Smooth muscle cell (in vitro differentiated cells): ENCODE results near the gene IMMP2L. TPM values are rescaled to one million over a fixed set of nuclear protein-coding genes. Genes with fewer than 3 reads are reported as not detected.
"Not testable (repeated sequence)": the region's sequence is repeated elsewhere in the genome, so short reads cannot be mapped to it uniquely, and the experiment has no call there.

Experiments used
- DNase-seq: peaks from one replicate; lab custom pipeline; 2025; ENCODE audit not compliant: unreplicated experiment; lab: John Stamatoyannopoulos, UW
- H2AFZ ChIP-seq: fragments of 200-600 bp; sonication (generic); 2 replicates; pipeline ENCODE4 v1.6.0; 2016; ENCODE audit warnings: antibody characterized with exemption, low read depth, mild to moderate bottlenecking
- H3F3A ChIP-seq: fragments of 200-600 bp; sonication (generic); 2 replicates; pipeline ENCODE4 v1.6.0; 2017; ENCODE audit warnings: antibody characterized with exemption, low read depth
- H3K27ac ChIP-seq: fragments of 200-600 bp; sonication (generic); 2 replicates; pipeline ENCODE4 v1.5.1; 2016; ENCODE audit warnings: low read depth, mild to moderate bottlenecking
- H3K27me3 ChIP-seq: fragments of 200-600 bp; sonication (generic); 2 replicates; pipeline ENCODE4 v1.6.1; 2016; ENCODE audit warnings: low read depth, mild to moderate bottlenecking
- H3K36me3 ChIP-seq: fragments of 200-600 bp; sonication (generic); 2 replicates; pipeline ENCODE4 v1.5.1; 2016; ENCODE audit warnings: low read depth
- H3K4me1 ChIP-seq: fragments of 200-600 bp; sonication (generic); 2 replicates; pipeline ENCODE4 v1.5.1; 2016; ENCODE audit warnings: low read depth
- H3K4me2 ChIP-seq: fragments of 200-600 bp; sonication (generic); 2 replicates; pipeline ENCODE4 v1.6.0; 2016; ENCODE audit warnings: mild to moderate bottlenecking
- H3K4me3 ChIP-seq: fragments of 200-600 bp; sonication (generic); 2 replicates; pipeline ENCODE4 v1.5.1; 2016; ENCODE audit warnings: mild to moderate bottlenecking
- H3K79me2 ChIP-seq: fragments of 200-600 bp; sonication (generic); 2 replicates; pipeline ENCODE4 v1.6.0; 2016; ENCODE audit warnings: low read depth, mild to moderate bottlenecking
- H3K9ac ChIP-seq: fragments of 200-600 bp; sonication (generic); 2 replicates; pipeline ENCODE4 v1.6.0; 2016; ENCODE audit warnings: low read depth
- H3K9me3 ChIP-seq: fragments of 200-600 bp; sonication (generic); replicated peaks from 2 replicates; pipeline ENCODE4 v1.5.1; 2016; ENCODE audit warnings: low read depth
- H4K20me1 ChIP-seq: fragments of 200-600 bp; sonication (generic); 2 replicates; pipeline ENCODE4 v1.6.0; 2016; ENCODE audit warnings: low read depth
- WGBS: methylation state at CpG from one replicate; pipeline ENCODE4 v1.1.7; 2016; ENCODE audit warnings: low lambda C conversion rate; 5-methylcytosine and 5-hydroxymethylcytosine counted together
- polyA plus RNA-seq: library from polyadenylated mRNA; unstranded; fragments of >200 nt; fragmentation: Nextera tagmentation; extraction: Ambion mirVana; gene quantifications from 2 replicates; pipeline ENCODE4 v1.2.1, GENCODE V29; 2016
- total RNA-seq: library from RNA; depleted of rRNA; stranded (reverse); fragments of >200 nt; gene quantifications from 2 replicates; pipeline ENCODE4 v1.2.3, GENCODE V29; 2014
- TF ChIP-seq, protein P1 (sequence below): fragments of 200-600 bp; sonication (generic); IDR thresholded peaks from 2 replicates; pipeline ENCODE4 v1.5.1; 2017; ENCODE audit warnings: borderline replicate concordance, mild to moderate bottlenecking, antibody characterized with exemption; ENCODE audit not compliant: insufficient read depth, poor library complexity, severe bottlenecking

IMMP2L gene
- total and polyA plus RNA-seq, 2 experiments from 2014 or later: 10.9 to 11.1 TPM

DNA sequence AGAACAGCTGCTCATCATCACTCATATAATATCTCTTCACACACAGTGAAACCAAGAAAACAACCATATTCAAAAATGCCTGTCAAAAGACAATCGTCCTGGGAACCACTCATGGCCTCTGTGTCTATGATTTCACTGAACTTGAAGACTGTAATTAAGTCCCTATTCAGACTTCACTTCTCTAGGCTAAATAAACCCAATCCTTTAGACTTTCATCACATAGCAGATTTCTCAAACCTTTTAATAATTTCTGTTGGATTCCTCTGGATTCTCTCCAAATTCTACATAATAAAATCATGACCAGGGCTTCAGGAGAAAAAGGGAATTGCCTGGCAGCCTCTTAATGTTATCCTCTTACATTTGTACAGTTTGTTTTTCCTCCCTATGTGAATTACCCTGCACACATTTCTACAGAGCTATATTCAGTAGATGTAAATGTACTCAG is 270.2 kb downstream of the IMMP2L start:
- H3K9me3 ChIP-seq: no peaks in the 10 kb centered on the region

DNA sequence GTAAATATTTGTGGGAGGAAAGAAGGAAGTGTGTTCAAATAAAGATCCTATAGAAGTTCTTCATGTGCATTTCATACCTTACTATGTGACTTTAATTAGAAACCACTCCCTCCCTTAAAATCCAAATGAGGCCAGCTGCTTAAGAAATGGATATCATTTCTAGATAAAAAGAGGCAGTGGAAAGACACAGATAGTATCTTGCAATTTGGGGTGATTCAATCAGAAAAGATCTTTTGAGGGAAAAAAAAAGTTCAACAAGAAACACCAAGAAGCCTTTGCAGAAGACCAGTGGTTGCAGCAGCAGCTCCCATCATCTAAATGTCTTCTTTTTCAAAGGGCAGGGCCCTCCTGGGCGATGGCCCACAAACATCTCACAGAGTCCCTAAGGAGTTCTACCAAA is 271.3 kb downstream of the IMMP2L start:
- H3K4me3 ChIP-seq: no peak overlapping the region
- TF ChIP-seq, protein P1, sequence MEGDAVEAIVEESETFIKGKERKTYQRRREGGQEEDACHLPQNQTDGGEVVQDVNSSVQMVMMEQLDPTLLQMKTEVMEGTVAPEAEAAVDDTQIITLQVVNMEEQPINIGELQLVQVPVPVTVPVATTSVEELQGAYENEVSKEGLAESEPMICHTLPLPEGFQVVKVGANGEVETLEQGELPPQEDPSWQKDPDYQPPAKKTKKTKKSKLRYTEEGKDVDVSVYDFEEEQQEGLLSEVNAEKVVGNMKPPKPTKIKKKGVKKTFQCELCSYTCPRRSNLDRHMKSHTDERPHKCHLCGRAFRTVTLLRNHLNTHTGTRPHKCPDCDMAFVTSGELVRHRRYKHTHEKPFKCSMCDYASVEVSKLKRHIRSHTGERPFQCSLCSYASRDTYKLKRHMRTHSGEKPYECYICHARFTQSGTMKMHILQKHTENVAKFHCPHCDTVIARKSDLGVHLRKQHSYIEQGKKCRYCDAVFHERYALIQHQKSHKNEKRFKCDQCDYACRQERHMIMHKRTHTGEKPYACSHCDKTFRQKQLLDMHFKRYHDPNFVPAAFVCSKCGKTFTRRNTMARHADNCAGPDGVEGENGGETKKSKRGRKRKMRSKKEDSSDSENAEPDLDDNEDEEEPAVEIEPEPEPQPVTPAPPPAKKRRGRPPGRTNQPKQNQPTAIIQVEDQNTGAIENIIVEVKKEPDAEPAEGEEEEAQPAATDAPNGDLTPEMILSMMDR: no peak
- no peaks in the 10 kb centered on the region for H3K79me2 ChIP-seq
- H3K27me3 ChIP-seq: no peaks in the 10 kb centered on the region
- H2AFZ ChIP-seq: no peak overlapping the region
- H4K20me1 ChIP-seq: no peaks in the 10 kb centered on the region
- H3F3A ChIP-seq: no peaks in the 10 kb centered on the region
- H3K9ac ChIP-seq: no peak overlapping the region
- no peak overlapping the region for H3K4me2 ChIP-seq
- no peak overlapping the region for H3K27ac ChIP-seq
- DNase-seq: no peak
- H3K36me3 ChIP-seq: no peaks in the 10 kb centered on the region
- H3K9me3 ChIP-seq: no peaks in the 10 kb centered on the region
- no peaks in the 10 kb centered on the region for H3K4me1 ChIP-seq
- WGBS: 77% methylated on average over 1 of the region's 1 CpG

More for the DNA sequence above, 270.2 kb downstream of the IMMP2L start:
- DNase-seq: no peak
- no peak overlapping the region for H2AFZ ChIP-seq
- H3K4me1 ChIP-seq: no peaks in the 10 kb centered on the region
- no peak overlapping the region for H3K27ac ChIP-seq
- H3K9ac ChIP-seq: no peak overlapping the region
- H3K79me2 ChIP-seq: no peaks in the 10 kb centered on the region
- H4K20me1 ChIP-seq: no peaks in the 10 kb centered on the region
- H3K4me2 ChIP-seq: no peak overlapping the region
- no peaks in the 10 kb centered on the region for H3F3A ChIP-seq
- TF ChIP-seq, protein P1: no peak
- no peaks in the 10 kb centered on the region for H3K27me3 ChIP-seq
- no peak overlapping the region for H3K4me3 ChIP-seq
- H3K36me3 ChIP-seq: no peaks in the 10 kb centered on the region
- 77% methylated on average over 1 of the region's 1 CpG for WGBS

DNA sequence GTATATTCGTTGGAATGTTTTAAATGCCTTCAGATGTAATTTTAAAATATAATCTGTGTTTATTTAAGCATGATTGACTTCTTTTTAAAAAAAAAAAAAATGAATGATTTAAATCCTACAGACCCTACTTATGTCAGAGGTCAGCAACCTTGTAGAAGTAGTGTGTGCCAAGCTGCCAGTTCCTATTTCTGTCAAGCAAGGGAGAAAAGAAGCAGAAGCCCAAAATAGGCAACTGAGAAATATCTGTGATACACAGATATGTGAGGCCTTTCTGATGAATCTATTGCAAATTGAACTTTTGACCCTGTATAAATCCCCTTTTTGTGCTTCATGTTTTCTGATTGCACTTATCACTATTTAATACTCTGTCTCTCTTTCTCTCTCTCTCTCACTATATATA is 271.9 kb downstream of the IMMP2L start:
- no peaks in the 10 kb centered on the region for H3K79me2 ChIP-seq
- H3K4me1 ChIP-seq: no peaks in the 10 kb centered on the region
- no peak overlapping the region for H2AFZ ChIP-seq
- no peaks in the 10 kb centered on the region for H3F3A ChIP-seq
- 88% methylated on average over 1 of the region's 1 CpG for WGBS
- H3K9ac ChIP-seq: no peak overlapping the region
- H3K27ac ChIP-seq: no peak overlapping the region
- no peak for DNase-seq
- H3K4me3 ChIP-seq: no peak overlapping the region
- no peaks in the 10 kb centered on the region for H3K27me3 ChIP-seq
- no peaks in the 10 kb centered on the region for H4K20me1 ChIP-seq
- H3K4me2 ChIP-seq: no peak overlapping the region
- TF ChIP-seq, protein P1: no peak
- H3K9me3 ChIP-seq: no peaks in the 10 kb centered on the region
- H3K36me3 ChIP-seq: no peaks in the 10 kb centered on the region

DNA sequence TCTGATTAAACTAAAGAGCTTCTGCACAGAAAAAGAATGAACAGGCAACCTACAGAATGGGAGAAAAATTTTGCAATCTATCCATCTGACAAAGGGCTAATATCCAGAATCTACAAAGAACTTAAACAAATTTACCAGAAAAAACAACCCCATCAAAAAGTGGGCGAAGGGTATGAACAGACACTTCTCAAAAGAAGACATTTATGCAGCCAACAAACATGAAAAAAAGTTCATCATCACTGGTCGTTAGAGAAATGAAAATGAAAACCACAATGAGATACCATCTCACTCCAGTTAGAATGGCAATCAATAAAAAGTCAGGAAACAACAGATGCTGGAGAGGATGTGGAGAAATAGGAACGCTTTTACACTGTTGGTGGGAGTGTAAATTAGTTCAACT is 273.9 kb downstream of the IMMP2L start:
- not testable (repeated sequence) for H3K9me3 ChIP-seq, H3K79me2 ChIP-seq, H3K27me3 ChIP-seq, H3F3A ChIP-seq, H3K9ac ChIP-seq, H3K4me1 ChIP-seq, H3K27ac ChIP-seq, H2AFZ ChIP-seq, DNase-seq, H4K20me1 ChIP-seq, H3K4me2 ChIP-seq, H3K4me3 ChIP-seq, H3K36me3 ChIP-seq
- WGBS: 96% methylated on average over 3 of the region's 3 CpGs
